ENCODE measurements around the gene P2RX3.

Gene P2RX3

GRCh38 chr11:57405271-57405860 is 67.2 kb downstream of the P2RX3 start:
- DNase-seq = no peak

DNA sequence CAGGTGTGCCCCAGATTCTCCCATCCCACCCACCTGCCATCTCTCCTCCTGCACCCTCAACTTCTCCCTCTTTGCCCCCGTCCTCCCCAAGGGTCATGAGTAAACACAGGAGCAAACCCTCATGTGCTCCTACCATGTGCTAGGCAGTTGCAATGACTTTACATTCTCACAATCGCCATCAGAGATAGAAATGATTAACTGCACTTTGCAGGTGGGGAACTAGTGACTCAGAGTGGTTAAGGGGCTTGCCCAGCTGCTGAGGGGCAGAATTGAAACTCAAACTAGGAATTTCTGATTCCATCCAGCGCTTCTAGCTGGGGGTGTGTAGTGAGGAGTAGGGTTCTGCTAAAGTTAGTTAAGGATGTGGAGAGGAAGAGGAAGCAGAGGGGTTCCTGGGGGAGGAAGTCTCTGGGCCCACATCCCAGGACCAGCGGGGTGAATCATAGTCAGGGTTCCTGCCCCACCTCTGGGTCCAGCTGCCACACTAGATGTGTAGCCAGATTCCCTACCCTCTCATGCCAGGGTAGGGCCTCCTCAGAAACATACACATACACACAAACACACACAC is 68.3 kb downstream of the P2RX3 start:
- no peak for DNase-seq

GRCh38 chr11:57407010-57407920 is 69.1 kb downstream of the P2RX3 start:
- DNase-seq = no peak

GRCh38 chr11:57407941-57408475 is 69.9 kb downstream of the P2RX3 start:
- DNase-seq = no peak

DNA sequence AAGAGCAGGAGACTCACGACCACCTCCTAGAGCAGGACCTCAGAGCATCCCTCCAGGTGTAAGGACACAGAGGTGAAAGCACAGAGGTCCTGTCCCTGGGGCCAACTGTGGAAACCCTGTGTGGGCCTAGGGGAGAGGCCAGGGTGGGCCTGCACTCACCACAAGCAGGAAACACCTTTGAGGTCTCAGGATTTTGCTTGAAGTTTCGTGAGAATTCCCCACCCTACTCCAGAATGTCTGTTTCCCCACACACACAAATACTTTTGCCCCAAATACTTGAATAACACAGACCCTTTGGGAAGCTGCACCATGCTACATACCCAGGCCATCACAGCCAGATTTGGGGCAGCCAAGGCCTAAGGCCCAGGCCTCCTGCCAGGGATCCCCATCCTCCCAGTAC is 70.6 kb downstream of the P2RX3 start:
- no peak for DNase-seq

DNA sequence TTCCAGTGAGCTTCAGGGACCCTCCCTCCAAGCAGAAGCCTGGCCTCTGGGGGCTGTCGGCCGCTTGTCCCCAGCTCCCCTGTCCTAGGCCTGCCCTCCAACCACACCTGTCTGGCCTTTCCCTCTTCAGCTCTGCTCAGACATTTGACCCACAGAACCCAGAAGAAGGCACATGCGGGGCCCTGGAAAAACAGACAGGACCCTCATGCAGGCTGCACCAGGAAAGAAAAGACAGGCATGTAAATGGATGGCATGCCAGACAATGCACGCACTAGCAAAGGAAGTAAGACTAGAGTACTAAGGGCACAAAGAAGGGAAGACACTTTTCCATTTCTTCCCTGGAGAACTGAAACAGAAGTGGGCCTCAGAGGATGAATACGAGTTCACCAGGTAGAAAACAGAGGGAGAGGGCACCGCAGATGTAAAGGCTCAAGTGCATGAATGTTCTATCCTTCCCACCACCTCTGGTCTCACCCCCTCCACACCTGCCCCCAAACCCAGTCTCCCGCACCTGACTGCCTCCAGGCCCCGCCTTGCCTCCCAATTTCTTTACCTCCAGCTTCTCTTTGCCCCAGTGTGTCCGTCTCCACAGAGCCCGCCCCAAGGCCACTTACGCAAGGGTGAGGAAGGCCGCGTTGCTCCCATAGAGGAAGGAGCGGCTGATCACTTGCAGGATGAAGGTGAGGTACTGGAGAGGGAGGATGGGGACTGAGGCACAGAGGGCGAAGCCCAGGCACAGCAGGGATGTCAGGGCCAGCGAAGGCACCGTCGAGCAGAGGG is 71.4 kb downstream of the P2RX3 start:
- DNase-seq = no peak

- DNase-seq = no peak
These were observed 72.1 kb downstream of the P2RX3 start for GRCh38 chr11:57410287-57410686.

DNA sequence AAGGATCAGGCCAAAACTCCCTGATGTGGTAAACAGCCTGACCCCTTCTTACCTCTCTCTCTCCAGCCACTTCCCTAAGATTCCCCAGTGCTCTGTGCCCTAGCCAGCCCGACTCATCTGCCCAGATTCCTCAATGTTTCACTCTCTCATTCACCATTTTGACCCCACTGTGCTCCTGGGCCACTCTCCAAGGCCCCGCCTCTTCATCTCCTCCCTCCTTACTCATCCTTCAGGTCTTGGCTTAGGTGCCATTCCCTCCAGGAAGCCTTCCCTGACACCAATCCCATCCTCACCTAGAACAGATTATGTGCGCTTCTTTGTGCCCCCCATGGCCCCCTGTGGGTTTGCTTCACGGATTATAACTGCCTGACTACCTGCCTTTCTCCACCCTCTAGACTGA is 75.5 kb downstream of the P2RX3 start:
- no peak for DNase-seq

DNA sequence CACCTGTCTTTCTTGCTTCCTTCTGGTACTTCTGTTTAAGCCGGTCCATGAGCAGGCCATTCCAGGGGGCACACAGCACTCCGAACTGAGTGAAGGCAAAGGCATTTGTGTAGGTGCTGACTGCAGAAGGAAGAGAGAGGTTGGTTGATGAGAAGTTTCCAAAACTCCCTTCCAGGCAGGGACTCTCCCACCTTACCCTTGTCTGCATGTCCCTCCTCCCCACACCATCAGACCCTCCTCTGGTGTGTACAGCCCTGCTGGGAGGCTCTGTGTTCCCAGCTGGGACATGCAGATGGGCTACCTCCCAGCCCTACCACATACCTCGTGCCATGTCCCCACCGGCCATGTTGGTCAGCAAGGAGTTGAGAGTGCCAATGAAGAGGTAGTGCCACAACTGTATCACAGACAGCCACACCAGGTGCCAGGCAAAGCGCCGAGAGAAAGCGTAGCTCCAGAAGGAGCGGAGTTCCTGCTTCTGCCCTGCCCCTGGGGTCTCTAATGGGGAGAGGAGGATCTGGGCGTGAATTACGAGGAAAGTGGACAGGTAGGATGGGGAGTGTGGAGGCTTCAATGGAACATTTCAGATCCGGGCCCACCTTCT is 76.6 kb downstream of the P2RX3 start:
- DNase-seq = no peak

DNA sequence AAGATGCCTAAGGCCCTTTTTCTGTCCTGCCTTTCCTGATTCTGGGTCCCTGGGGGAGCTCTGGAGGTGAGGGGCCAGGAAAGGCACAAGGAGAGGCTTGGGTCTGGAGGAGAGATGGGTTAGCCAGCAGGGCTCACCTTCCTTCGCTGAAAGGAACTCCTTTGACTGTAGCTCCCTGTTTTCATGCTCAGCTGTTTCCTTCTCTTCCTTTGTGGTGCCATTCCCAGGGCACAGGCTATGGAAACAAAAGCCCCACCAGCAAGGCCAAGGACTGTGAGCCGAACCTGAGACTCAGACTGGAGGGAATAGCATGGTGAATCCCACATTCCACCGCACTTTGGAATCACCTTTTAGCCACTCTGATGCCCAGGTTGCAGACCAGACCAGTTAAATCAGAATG is 78.3 kb downstream of the P2RX3 start:
- no peak for DNase-seq

DNA sequence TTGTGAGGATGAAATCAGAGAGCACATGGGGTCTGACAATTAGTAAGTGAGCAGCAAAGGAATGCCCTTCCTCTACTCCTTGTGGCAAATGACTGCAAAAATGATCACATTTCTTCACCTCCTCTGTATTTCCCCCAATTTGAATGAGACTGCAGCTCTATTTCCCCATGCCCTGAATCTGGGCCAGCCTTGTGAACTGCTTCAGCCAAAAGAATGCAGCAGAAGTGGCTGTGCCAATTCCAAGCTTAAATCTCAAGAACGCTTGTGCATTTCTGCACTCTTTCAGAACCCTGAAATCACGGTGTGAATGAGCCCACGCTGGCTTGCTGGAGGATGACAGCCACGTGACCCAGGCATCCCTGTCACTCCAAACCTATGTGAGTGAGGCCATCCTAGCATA is 78.9 kb downstream of the P2RX3 start:
- no peak for DNase-seq

- no peak for DNase-seq
These were observed 80.0 kb downstream of the P2RX3 start for GRCh38 chr11:57418131-57418530.

DNA sequence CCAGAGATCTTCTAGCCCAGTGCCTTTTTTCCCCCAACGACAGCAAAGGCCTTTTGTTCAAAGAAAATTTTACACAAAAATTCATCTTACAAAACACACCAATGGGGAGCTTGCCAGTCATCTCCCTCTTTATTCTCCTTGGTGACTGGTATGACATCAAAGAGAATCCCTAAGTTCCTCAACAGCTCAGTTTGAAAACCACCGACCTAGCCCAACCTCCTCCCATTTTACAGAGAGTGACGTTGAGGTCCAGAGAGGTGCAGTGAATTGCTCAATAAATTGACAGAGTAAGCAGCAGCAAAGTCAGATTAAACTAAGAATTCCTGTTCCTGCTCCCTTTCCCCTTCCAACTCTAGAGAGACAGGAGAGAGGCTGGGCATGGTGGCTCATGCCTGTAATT is 81.0 kb downstream of the P2RX3 start:
- no peak for DNase-seq

DNA sequence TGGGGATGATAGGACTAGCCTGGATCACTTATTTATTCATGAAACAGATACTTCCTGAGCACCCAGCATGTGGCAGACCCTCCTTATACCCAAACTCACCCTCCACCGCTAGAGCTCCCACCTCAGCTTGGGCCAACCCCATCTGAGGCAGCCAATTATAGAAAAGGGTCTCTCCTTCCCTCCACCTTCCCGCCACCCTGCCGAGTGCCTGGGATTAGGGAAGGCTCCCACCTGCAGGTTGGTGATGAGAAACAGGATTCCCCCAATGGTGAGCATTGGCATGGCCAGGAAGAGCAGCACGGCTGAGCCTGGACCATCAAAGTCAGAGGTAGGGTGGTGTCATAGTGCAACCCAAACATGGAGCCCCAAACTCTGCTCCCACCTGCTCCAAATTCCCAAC is 82.9 kb downstream of the P2RX3 start:
- no peak for DNase-seq

DNA sequence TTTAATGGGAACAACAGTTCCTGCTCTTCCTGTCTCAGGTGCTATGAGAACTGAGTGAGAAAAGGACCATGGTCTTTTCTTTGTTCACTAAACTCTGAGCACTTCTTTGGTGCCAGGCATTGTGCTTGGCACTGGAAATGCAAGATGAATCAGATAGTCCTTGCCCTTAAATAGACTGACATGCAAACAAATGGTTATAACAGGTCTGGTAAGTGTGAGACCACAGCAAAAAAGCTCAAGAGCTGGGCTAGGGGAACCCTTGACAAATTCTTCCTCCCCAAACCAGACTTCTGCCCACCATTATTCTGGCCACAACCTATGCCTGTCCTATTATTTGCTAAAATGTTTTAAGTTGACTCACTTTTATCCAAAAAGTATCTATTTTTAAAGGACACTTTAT is 83.7 kb downstream of the P2RX3 start:
- DNase-seq = no peak
